Measurements from ENCODE around the gene ZSWIM7.
A peak's percentile ranks its signal among the peaks of the same experiment; 100 is the strongest.

Gene ZSWIM7, protein sequence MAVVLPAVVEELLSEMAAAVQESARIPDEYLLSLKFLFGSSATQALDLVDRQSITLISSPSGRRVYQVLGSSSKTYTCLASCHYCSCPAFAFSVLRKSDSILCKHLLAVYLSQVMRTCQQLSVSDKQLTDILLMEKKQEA

DNA sequence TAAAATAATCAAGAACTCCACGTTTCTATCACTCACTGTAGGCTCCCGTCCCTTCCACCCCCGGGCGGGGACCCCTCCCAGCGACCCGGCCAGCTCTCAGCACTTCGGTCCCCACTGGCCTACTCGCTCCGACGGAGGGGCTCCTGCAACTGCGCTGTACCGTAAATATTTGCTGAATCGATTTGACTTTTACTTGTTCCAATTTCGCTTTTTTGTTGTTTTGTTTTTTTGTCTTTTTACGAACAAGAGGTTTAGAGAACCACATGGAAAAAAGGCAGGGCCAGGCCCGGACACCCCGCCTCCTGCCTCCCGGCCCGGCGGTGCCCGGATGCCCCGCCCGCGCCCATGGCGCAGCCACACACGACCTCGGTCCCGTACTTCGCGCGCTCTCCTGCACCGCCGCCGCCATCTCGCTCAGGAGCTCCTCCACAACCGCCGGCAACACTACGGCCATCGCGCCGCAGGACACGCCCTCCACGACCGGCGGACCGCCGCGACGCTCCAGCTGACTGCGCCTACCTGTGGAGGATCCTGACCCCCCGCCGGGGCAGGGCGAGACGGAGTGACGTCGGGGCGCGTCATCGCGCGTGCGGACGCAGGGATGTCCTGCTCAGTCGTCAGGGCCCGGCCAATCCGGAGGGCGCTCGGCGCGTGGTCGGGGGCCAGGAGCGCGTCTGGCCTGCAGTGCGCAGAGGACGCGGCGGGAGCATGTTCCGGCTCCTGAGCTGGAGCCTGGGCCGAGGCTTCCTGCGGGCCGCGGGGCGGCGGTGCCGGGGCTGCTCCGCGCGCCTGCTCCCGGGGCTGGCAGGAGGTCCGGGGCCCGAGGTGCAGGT lies at the start of gene ZSWIM7, which contains the start of gene TTC19:
Gene ZSWIM7 (minus strand): TSS at position 564 of the 833 bp plus-strand sequence. CDS start 110 bp downstream, at position 454.
Gene TTC19 (plus strand): TSS at position 684 of the 833 bp plus-strand sequence. CDS start 25 bp downstream, at position 709.
- TF ChIP-seq, protein P1, sequence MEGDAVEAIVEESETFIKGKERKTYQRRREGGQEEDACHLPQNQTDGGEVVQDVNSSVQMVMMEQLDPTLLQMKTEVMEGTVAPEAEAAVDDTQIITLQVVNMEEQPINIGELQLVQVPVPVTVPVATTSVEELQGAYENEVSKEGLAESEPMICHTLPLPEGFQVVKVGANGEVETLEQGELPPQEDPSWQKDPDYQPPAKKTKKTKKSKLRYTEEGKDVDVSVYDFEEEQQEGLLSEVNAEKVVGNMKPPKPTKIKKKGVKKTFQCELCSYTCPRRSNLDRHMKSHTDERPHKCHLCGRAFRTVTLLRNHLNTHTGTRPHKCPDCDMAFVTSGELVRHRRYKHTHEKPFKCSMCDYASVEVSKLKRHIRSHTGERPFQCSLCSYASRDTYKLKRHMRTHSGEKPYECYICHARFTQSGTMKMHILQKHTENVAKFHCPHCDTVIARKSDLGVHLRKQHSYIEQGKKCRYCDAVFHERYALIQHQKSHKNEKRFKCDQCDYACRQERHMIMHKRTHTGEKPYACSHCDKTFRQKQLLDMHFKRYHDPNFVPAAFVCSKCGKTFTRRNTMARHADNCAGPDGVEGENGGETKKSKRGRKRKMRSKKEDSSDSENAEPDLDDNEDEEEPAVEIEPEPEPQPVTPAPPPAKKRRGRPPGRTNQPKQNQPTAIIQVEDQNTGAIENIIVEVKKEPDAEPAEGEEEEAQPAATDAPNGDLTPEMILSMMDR (IDR thresholded peaks at IDR 0.05; ENCODE audit: low read depth, low read length): no peak
- H3K4me3 ChIP-seq (replicated peaks in 1 of 2; ENCODE audit: low read depth in 2 of 2, low read length in 2 of 2): peak within 1 kb of the TSS; percentile 70 to 84
- peak; percentile 94 to 96 for DNase-seq (ENCODE audit: low read depth in 2 of 2)

DNA sequence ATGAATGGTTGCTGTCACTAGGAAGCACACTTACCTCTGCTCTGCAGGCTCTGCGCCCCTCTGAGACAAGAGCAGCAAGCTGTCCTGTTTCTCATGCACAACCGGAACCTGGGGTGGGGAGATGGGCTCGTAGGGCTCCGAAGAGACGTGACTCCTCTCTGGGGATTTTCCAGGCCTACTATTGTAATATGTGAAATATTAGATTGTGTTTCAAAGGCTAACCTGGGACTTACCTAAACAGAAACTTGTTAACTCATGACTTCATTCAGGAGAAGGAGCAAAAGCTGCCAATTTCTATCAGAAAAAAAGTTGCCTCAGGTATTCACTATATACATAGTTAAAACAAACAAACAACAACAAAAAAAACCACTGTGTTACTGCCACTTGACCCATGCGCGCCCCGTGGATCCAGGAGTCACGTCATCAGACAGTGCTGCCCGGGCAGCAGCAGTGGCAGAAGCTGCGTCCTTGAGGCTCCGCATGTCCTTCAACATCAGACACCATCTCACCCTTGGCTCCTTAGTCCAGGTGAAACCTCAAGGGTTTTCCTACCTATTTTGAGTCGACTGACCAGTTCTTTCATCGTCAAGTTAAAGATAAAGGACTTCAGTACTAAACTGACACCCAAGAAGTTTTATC lies 49.4 kb upstream of the ZSWIM7 start:
- TF ChIP-seq, protein P1 (IDR thresholded peaks at IDR 0.05; ENCODE audit: low read depth, low read length): no peak
- DNase-seq (ENCODE audit: low read depth in 2 of 2): no peak
- no peak overlapping the region for H3K4me3 ChIP-seq (replicated peaks in 1 of 2; ENCODE audit: low read depth in 2 of 2, low read length in 2 of 2)

DNA sequence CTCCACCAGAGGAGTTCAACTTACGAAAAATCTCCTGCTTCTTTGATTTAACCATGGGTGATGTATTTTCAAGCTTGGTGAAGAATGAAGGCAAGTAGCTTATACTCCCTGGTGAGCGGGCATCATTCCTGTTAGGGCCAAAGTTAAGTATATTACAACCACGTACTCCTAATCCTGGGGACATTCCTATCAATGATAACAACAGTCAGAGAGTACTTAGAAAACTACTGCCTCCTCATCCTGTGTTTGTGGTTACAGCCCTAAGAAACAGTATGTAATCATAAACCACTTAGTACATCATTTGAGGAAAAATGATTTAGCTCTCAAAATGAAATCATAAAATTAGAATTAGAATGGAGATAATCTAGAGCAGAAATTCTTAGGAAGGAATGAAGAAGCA lies 47.5 kb upstream of the ZSWIM7 start:
- DNase-seq (ENCODE audit: low read depth in 2 of 2): peak in 1 of 2 donors; percentile 27
- TF ChIP-seq, protein P1 (IDR thresholded peaks at IDR 0.05; ENCODE audit: low read depth, low read length): no peak

DNA sequence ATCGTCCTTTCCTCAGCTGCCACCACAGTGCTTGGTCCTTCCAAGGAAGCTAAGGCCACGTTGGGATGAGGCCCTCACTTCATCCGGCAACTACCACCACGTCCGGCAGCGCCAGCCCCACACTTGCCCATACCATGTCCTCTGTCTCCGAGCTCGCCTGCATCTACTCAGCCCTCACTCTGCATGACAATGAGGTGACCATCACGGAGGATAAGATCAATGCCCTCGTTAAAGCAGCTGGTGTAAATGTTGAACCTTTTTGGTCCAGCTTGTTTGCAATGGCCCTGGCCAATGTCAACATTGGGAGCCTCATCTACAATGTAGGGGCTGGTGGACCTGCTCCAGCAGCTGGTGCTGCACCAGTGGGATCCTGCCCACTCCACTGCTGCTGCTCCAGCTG lies 45.0 kb upstream of the ZSWIM7 start:
- no peak overlapping the region for H3K4me3 ChIP-seq (replicated peaks in 1 of 2; ENCODE audit: low read depth in 2 of 2, low read length in 2 of 2)
- no peak for DNase-seq (ENCODE audit: low read depth in 2 of 2)
- TF ChIP-seq, protein P1 (IDR thresholded peaks at IDR 0.05; ENCODE audit: low read depth, low read length): no peak

More for the DNA sequence above, 47.5 kb upstream of the ZSWIM7 start:
- H3K4me3 ChIP-seq (replicated peaks in 1 of 2; ENCODE audit: low read depth in 2 of 2, low read length in 2 of 2): no peak overlapping the region

DNA sequence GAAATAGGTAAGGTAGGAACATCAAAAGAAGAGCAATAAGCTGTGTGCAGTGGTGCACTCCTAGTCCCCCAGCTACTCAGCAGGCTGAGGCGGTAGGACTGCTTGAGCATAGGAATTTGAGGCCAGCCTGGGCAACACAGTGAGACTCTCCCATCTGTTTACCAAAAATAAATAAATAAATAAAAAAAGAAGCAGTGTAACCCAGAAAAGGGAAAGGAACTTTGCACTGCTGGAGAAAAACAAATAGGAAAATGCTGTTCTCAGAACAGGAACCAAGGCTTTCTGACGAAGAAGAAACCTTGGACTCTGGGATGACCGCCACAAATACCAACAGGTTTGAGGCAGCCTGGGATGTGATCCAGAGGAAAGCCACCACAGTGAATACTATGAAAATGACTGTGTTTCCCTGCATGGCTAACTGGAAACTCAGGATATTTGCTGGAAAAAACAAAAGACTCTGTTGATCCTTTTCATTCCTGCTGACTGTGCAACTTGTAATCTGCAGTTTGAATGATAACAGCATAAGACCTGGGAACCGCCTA lies 41.3 kb upstream of the ZSWIM7 start:
- peak; percentile 34 to 80 for DNase-seq (ENCODE audit: low read depth in 2 of 2)
- TF ChIP-seq, protein P1 (IDR thresholded peaks at IDR 0.05; ENCODE audit: low read depth, low read length): no peak
- H3K4me3 ChIP-seq (replicated peaks in 1 of 2; ENCODE audit: low read depth in 2 of 2, low read length in 2 of 2): no peak overlapping the region

DNA sequence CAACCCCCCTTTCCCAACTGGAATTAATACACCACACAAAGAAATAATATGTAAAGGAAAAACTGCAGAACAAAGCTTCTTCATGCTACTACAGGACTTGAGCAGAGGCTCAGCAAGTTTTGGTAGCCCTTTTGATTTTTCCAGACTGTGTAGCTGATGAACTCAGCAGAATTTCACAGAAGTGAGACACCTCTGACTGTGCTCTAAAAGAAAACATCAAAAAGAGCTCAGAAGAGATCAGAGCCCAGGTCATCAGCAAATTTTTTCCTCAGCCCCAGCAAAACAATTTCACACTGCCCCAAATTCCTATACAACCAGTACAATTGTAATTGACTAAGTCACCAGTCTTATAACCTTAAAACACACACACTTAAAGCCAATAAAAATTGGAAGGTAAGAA lies 38.1 kb upstream of the ZSWIM7 start:
- H3K4me3 ChIP-seq (replicated peaks in 1 of 2; ENCODE audit: low read depth in 2 of 2, low read length in 2 of 2): no peak overlapping the region
- peak in 1 of 2 donors; percentile 49 for DNase-seq (ENCODE audit: low read depth in 2 of 2)
- TF ChIP-seq, protein P1 (IDR thresholded peaks at IDR 0.05; ENCODE audit: low read depth, low read length): no peak
